AG04449 (cell line): ENCODE results near the gene HDLBP.

Source experiments
- CTCF ChIA-PET: fragments of 350-600 bp; formaldehyde crosslinking; extraction: SDS; loops from one replicate; lab custom pipeline; 2021; ENCODE audit warnings: antibody characterized with exemption; lab: Yijun Ruan, JAX
- POLR2A ChIA-PET: fragments of 400-600, 350-600 bp; formaldehyde crosslinking; extraction: SDS; loops from one replicate; lab custom pipeline; 2020; ENCODE audit warnings: antibody characterized with exemption, inconsistent platforms; lab: Yijun Ruan, JAX
- DNase-seq: peaks from one replicate; pipeline ENCODE4 v3.0.0-alpha.2; 2010; ENCODE audit warnings: low read depth, low spot score
- H3K4me3 ChIP-seq: 2 replicates; pipeline ENCODE4 v1.5.1; 2011; ENCODE audit warnings: low read depth, mild to moderate bottlenecking, control low read depth, low read length
- TF ChIP-seq, protein P1 (sequence below): IDR thresholded peaks from one replicate; pipeline ENCODE4 v1.5.1; 2011; ENCODE audit warnings: mild to moderate bottlenecking, moderate library complexity, low read length, control low read depth, inconsistent platforms; ENCODE audit not compliant: insufficient read depth; ENCODE audit errors: missing control alignments

Gene HDLBP

DNA sequence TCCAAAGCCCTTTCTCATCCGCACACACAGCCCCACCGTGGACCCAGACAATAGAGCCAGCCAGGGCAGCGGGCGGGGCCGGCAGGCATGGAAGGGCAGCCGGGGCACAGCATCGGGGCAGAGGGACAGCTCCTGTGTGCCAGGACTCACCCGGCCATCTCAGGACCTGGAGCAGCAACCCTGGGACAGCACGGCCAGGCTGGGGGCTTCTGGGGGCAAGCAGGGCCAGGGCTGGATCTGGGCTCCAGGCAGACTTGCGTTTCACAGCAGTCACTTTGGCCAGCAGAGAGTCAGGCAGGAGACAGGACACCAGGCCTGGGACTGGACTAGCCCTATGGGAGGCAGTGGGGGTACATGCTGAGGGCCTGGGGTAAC lies 111.5 kb downstream of the HDLBP start:
- DNase-seq = no peak
- TF ChIP-seq, protein P1, sequence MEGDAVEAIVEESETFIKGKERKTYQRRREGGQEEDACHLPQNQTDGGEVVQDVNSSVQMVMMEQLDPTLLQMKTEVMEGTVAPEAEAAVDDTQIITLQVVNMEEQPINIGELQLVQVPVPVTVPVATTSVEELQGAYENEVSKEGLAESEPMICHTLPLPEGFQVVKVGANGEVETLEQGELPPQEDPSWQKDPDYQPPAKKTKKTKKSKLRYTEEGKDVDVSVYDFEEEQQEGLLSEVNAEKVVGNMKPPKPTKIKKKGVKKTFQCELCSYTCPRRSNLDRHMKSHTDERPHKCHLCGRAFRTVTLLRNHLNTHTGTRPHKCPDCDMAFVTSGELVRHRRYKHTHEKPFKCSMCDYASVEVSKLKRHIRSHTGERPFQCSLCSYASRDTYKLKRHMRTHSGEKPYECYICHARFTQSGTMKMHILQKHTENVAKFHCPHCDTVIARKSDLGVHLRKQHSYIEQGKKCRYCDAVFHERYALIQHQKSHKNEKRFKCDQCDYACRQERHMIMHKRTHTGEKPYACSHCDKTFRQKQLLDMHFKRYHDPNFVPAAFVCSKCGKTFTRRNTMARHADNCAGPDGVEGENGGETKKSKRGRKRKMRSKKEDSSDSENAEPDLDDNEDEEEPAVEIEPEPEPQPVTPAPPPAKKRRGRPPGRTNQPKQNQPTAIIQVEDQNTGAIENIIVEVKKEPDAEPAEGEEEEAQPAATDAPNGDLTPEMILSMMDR = no peak
- CTCF ChIA-PET = no interaction called here

DNA sequence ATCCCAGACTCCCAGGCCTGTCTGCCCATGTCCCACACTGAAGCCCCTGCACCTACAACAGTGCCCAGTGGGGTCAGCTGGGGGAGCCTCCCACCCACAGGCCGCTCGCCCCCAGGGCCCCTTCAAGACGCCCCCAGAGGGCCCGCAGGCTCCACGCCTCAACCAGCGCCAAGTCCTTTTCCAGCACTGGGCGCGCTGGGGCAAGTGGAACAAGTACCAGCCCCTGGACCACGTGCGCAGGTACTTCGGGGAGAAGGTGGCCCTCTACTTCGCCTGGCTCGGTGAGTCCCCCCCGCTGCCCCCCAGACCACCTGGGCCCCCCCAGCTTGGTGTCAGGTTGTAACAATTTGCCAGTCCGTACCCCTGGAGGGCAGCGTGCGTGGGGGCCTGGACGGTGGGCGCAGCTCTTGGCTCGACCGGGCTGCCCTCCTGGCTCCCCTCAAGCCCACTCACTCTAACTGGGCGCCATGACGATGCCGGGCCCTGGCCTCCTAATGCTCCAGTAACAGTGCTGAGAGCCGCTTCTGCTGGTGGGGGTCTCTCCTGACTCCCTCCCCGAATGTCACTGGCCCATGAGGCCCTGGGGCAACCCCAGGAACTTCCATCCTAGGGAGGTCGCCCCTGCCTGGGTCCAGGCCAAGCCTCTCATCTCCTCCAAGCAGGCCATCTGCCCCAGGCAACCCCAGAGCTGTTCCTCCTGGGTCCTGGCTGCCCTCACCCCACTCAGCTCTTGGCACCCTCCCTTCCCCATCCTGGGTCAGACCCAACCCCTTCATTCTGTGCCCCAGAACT lies 112.1 kb downstream of the HDLBP start:
- DNase-seq = no peak
- ChIA-PET CTCF (no interaction called here), POLR2A (no interaction called here)
- no peak overlapping the region for H3K4me3 ChIP-seq
- TF ChIP-seq, protein P1 = no peak

More for the DNA sequence above, 111.5 kb downstream of the HDLBP start:
- H3K4me3 ChIP-seq = no peak overlapping the region
- POLR2A ChIA-PET = no interaction called here

DNA sequence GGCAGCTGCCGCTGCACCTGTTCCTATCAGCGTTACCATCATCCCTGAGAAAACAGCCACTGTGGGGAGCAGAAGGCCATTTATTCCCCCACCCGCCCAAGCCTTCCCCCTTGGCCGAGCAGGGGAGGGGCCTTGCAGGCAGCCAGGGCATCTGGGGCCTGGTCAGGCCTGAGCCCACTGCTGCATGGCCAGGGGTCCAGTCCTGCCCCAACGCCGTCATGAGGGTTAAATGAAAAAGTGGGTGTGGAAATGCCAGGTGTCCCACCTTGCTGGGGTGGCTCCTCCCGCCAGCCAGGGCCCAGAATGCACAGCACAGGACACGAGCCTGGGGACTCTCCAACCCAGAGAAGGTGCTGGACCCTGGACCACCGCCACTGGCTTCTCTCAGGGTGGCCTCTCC lies 112.8 kb downstream of the HDLBP start:
- CTCF ChIA-PET = no interaction called here
- POLR2A ChIA-PET = no interaction called here
- TF ChIP-seq, protein P1 = no peak
- DNase-seq = no peak
- H3K4me3 ChIP-seq = no peak overlapping the region

DNA sequence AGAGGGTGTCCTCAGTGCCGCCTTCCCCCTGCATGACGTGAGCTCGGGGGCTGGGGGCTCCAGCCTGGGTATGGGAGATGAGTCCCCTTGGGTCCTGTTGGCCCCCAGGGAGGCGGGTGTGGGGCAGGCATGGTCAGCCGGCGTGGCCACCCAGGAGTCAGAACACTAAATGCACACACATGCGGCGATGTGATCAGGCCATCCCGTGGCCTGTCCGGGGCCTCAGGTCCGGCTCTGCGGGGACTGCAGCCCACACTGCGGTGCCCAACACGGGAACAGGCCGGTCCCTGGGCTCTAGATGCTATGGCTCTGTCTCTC lies 113.2 kb downstream of the HDLBP start:
- no peak for DNase-seq
- TF ChIP-seq, protein P1 = no peak
- no peak overlapping the region for H3K4me3 ChIP-seq
- POLR2A ChIA-PET = interaction anchor here (0.5 kb wide), 1 partner anchor 22 kb away, joined by 3 read pairs; no protein-coding TSS in a partner anchor
- CTCF ChIA-PET = no interaction called here

DNA sequence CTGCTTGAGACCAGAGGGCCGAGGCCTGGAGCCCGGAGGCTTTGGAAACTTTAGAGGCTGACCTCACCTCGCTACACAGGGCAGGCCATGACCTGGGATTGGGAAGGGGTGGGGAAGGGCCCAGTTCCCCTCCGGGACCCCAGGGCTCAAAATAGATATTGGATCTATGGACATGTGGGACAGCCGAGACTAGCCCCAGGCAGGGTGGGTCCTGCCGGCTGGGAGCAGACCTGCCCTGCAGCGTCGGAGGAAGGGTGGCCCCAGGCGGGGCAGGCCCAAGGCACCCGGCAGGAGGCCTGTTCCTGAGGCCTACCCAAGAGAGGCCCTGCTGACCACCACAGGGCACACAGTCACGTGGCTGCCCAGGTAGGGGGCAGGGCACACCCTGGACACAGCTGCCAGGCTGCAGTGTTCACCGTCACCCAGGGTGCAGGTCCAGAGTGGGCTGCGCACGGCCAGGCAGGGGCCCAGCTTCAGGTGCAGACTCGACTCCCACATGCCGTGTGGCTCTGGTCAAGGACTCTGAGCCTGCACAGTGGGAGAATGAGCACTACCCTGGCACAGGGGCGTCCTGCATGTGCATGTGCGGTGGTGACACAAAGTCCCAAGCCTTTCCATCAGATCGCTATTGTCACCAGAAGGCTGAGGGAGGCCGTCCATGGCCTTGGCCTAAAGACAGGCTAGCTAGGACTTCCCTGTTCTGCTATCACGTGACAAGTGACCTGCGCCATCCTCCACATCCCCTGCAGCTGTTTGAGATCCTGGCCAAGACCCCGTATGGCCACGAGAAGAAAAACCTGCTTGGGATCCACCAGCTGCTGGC lies 113.8 kb downstream of the HDLBP start:
- POLR2A ChIA-PET = interaction anchor here (0.5 kb wide), 1 partner anchor 22 kb away, joined by 3 read pairs; no protein-coding TSS in a partner anchor
- DNase-seq = no peak
- no peak overlapping the region for H3K4me3 ChIP-seq
- TF ChIP-seq, protein P1 = no peak
- CTCF ChIA-PET = no interaction called here

DNA sequence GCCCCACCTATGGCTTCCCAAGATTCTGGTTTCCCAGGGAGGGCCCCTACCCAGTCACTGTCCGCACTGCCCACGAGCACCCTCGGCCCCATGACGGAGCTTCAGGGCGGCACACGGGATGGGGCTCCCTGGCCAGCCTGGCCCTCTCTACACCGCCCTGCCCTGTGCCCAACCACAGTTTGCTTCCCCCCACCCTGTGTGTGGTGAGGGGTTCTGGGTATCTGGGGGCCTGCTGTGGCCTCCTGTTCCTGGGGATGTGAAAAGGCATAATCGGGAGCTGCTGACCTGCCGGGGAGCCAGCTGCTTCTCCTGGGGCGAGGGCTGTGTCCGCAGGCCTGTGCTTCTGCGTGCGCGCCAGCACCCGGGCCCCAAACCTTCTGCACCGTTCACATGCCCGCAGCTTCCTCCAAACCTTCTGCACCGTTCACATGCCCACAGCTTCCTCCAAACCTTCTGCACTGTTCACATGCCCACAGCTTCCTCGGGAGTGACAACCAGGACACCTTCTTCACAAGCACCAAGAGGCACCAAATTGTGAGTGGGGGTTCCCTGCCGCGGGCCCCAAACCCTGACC lies 114.6 kb downstream of the HDLBP start:
- CTCF ChIA-PET = no interaction called here
- DNase-seq = no peak
- POLR2A ChIA-PET = no interaction called here
- no peak overlapping the region for H3K4me3 ChIP-seq
- TF ChIP-seq, protein P1 = no peak
